Glomerular visceral epithelial cell (primary cell): ENCODE data around the gene XPO6.
"Not testable (repeated sequence)": the region's sequence is repeated elsewhere in the genome, so short reads cannot be mapped to it uniquely, and the experiment has no call there.

Experiments used
- DNase-seq: peaks from one replicate; pipeline ENCODE4 v3.0.0-alpha.2; 2016; ENCODE audit errors: extremely low spot score

XPO6 gene

DNA sequence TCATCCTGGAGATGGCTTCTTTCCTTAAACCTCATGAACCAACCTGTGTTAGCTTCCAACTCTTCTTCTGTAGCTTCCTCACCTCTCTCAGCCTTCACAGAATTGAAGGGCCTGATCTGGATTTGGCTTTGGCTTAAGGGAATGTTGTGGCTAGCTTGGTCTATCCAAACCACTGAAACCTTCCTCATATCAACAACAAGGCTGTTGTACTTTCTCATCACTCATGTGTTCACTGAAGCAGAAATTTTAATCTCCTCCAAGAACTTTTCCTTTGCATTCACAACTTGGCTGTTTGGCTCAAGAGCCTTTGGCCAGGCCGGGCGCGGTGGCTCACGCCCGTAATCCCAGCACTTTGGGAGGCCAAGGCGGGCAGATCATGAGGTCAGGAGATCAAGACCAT, 95.9 kb downstream of the XPO6 start:
- DNase-seq = not testable (repeated sequence)

DNA sequence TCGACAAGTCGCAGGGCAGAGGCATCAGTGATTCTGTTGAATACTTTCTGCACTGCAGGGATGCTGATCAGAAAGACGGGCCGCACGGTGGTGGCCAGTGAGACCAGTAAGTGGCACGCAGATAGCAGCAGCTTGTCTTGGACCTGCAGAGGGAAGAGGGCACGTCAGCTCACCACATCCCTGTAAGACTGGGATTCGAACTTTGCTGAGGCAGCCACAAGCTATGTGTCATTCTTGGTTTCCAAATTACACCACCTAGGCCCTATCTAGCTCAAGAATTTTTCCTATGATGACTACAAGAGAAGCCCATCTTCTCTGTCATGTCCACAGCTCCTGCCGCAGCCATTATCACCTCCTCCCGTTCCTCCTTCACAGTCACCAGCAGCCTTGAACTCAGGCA, 98.9 kb downstream of the XPO6 start:
- no peak for DNase-seq

DNA sequence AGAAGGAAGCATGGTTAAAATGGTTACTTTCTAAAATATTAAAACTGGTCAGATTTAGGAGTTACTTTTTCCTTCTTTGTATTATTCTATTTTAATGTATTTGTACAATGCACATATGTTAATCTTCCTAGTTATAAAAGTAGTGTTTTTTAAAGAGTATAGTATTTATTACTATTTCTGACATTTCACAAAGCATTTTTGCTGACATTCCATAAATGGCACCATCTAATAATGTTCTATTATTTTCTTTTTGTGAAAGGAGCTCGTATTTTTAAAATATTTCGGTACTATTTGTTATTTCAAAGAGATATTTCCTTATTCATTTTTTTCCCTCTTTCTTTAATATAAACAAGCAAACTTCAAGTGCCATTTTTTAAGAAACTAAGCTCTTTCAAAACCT, 100.8 kb downstream of the XPO6 start:
- DNase-seq = no peak

DNA sequence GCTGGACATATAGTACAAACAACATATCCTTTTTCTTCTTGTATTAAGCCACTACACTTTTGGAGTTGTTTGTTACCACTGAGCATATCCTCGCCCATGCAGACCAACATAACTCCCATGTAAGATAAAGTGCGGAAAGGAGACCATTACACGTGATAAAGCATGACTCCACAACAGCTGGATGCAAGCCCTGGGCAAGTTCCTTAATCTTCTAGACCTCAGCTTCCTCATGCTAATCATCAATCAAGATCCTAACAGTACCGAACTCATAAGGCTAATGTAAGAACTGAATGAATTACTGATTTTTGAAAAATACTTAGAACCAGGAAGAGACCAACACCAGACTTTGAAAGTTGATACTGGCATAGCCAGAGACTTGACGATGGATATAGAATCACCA, 101.3 kb downstream of the XPO6 start:
- no peak for DNase-seq

DNA sequence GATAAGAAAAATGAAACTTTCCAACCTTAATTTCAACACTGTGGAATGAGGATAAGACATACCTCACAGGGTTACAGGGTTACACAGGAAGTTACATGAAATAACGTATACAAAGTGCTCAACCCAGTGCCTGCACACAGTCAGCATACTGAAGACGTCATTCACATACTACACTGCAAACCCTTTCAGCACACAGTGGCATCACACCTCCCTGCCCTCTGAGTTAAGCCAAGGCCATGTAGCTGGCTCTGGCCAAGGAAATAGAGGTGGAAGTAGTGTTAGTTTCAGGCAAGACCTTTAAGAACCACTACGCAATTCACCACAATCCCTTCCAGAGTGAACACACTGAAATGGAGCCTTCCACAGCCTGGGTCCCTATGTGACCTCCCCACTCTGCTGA, 101.7 kb downstream of the XPO6 start:
- no peak for DNase-seq

DNA sequence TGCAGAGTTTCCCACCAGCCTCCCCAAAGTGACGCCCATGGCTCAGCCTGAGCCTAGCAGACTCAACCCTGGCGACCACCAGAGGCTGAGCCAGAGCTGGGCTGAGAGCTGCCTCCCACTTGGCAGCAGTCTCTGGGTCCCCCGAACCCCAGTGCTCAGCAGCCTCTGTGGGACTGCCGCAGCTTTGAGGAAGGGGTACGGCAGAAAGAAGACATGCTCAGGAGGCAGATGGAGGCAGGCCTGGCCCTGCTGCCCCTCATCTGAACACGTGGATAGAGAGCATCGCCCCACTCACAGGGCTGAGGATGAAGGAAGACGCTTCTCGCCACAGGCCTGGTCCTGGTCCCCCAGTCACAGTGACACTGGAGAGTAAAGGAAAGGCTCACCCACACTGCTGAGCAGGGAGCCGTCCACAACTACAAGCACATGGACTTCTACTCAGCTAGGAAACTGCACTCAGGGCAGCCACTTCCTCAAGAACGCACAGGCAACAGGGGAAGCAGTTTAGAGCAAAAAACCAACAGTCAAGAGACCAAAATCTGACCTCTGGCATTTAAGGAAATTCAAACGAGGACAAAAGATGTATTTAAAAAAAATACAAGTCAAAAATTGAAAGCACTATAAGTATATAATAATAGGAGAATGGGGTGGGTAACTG, 103.0 kb downstream of the XPO6 start:
- DNase-seq = no peak

DNA sequence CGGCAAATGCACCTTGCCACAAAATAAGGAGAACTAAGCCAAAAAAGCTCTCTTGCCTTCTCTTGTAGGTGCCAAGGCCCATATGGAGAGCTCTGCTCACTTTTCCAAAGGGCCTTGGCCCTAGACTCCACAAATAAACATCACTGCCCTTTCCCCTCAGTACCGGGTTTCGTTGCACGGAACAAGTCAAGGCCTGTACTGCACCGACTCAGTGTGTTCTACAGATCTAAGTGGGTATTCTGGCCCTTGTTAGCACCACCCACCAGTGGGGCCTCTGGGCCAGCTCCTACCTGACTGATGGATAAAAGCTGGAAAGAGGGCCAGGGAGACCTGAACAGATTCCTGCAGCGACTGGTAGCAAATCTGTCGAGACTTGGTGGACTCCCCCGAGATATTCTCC, 104.5 kb downstream of the XPO6 start:
- no peak for DNase-seq

DNA sequence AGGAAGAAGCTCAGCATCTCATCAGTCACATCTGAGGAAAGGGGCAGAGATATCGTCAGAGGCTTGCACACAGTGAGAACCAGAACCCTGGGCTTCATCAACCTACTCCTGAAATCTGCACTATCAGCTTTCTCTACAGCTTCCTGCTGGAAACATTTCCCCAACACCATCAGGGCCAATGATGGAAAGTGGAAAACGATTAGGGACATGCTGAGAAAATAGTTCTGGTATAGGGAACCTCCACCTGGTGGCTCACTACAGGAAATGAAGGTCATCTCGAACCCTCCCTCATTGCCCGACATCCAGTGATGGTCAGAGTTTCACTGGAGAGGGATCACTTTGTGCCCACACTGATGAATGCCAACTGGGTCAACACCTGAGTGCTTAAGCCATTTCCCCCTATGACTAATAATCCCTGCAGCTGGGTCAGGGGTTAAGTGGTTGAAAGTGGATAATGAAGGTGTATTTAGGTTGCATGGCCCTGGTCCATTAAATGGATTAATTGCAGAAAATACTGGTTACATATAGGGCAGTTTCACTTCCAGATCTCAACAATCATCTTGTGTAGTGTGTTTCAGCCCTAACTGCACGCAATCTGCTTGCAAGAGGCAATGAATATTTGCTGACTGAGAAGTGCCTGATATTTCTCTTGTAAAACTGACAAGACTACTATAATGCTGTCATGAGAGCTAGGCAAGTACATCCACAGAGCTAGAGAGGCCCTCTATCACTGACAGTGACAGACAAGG, 105.1 kb downstream of the XPO6 start:
- no peak for DNase-seq

DNA sequence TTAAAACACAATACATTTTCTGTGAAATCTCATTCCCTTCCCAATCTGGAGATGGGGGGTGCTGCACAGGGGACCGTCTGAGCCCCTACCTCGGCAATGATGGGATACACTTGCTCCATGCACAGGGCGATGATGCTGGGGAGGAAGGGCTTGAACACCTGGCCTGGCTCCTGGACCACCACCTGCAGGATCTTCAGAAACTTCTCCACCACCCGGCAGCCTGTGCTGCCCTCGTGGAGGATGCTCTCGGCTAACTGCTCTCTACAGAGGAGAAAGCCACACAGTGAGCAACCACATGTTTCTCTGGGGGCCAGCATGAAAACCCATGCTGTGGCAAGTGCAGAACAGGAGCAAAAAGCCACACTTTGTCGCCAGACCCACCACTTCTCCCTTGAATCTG, 105.8 kb downstream of the XPO6 start:
- DNase-seq = no peak

DNA sequence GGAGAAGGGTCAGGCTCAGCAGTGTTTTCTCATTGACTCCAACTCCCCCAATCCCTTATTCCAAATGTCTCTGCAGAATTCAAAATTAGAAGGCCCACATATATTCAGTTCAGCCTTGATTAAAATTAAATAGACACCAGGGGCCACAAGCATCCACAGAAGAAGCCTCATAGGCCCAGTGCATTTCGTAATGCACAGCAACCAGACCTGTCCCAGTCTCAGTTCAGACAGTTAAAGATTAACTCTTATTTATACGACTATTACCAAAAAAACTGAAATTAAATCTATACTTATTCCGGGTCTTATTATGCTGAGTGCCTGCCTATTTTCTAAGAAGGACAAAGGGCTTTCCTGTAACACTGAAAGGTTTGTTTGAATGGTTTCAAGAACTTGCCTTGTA, 106.5 kb downstream of the XPO6 start:
- DNase-seq = no peak

DNA sequence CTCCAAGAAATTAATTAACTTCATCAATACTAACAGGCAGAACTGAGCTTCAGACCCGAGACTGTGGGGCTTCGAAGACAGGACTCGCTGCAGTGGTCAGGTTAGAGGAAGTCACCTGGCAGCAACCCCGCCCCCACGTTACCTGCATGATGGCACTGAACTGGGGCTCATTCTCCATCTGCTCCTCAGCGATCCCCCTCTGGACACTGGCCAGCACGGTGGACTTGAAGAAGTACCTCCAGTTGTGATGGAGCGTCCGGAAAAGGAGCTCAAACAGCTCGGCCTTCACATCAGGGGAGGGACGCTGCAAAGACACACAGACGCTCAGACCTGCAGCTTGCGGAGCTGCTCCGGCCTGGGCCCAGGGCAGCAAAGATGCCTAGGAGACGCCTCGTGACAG, 107.4 kb downstream of the XPO6 start:
- DNase-seq = no peak

DNA sequence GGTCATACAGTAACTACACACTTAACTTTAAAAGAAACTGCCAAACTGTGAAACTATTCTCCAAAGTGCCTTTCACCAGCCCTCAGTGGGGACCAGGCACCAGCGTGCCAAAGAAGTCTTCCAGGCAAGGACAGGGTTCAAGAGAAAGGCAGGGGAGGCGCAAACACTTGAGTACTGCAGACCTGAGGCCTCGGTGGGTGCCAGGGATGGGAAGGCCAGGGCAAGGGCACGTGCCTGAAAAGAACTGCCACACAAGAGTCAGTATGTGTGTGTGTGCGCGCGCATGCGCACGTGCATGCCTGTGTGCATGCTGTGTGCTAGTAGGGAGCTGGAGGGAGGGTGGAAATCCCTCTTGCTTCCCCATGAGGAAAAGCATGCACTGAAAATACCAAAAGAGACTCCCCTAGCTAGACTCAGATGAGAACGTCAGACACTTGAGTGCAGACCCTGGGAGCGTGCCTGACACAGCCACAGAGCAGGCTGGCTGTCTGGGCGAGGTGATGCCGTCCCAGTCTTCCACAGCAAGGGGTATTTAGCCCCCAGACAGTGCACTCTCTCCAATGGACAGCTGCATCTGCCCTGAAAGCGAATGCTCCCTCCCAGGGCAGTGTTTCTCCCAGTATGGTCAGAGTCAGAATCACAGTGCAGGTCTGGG, 108.1 kb downstream of the XPO6 start:
- DNase-seq = no peak

DNA sequence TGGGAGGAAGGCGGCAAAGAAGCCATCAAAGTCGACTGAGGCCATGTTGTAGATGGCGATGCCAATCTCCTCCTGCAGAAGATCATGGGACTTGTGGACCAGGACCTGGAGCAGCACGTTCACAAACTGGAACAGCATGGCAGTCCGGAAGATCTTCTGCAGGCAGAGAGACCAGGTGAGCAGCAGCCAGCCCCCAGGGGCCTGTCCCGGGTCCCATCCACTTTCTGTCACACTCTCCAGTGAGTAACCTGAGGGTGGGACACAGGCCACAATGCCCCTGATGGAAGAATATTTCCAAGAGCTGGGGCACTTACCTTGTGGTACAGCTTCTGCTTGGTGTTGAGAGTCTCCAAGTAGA, 110.3 kb downstream of the XPO6 start:
- no peak for DNase-seq

DNA sequence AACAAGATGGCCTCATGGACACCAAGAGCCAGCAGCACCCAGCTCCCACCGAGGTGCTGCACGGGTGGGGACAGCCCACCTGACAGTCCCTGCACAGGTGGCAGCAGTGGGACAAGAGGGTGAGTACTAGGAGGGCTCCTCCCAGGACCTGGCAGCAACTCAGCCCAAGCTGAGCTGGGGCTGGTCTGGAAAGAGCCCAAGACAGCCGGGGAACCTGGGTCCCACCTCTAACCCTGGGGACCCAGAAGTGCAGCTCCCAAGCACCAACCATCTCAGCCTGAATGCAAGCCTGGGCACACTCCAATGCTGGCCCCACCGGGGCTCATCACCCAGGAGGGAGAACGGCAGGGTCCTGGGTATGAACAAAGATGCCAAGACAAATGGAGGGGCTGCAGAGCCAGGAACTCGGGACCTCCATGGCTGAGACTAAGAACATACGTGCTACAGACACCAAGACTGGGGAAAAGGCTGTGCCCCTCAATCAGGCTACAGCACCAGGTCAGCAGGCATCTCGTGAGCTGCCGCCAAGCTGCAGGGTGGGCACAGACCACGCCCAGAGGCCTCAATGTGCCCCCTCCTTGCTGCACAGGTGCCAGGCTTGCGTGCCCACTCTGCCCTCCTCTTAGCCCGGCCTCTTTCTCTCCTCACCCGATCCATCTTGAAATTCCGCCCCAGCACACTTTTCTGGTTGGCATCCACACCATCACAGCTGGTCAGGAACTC, 110.8 kb downstream of the XPO6 start:
- DNase-seq = no peak

DNA sequence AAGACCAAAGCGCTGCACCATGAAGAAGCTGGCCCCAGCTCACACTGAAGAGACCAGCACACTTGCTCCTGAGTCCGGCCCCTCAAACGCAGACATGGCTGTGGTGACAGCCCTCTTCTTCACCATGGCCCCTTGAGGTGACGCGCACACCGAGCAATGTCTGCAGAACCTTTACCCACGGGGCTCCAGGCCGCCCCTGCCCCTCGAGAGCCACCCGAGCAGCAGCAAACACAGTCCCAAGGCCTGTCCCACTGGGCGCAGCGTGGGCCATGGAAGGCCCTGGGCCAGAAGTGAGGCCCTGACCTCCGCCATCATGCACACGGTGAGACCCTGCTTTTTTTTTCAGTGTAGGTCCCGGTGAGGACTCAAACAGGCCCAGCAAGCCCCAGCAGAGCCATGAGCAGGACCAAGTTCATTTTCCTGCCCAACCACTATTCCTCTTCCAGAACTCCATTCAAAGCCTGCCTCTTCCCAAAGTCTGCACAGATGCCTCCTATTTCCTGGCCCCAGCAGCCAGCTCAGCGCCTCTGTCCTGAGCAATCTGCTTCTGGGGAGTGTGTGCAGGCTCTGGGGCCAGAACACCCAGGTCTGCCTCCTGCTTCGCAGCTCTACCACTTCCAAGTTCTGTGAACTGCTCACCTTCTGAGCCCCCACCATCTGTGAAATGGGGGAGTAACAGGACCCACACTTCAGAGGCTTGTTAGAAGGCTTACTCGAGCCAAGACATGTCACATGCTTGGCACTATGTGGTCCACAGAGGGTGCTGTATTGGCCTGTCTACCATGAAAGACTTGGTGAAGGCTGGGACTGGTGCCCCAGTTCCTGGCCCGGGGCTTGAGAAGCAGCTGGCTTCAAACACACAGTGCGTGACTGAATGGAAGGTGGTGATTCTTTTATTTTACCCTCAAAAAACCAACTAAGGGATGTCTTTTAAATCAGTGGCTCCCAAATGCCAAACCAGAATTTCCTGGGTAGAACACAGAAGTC, 112.5 kb downstream of the XPO6 start:
- DNase-seq = no peak

DNA sequence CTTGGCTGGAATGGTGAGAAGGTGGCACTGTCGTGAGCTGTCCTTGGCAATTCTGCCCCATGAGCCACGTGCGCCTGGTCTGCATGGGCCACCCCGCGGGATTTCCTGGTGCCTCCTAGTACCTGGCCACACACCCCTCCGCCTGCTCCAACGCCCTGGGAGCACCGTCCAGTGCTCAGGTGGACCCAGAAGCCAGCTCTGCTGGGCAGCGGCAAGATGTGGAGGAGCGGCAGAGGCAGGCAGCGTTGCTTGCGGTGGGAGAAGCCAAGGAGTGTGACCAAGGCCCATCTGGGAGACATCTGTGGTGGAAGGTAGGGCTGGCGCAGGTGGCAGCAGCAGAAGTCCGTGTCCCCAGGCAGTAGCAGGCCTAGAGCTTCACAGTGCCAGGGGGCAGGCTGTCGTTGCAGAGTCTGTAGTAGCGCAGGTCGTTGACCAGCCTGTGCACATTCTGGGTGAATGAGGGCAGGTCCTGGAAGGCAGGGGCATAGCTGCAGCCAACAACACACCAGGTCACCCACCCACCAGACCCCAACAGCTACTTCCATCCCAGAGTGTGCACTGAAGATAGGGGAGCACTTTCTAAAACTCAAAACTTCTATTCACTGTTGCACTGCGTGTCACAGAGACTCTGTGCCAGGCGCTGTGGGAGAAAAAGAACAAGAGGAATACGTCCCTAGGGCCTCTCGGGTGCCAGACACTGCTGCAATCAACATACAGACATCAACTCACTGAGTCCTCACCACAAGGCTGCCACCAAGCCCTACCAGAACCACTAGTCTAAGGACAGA, 113.4 kb downstream of the XPO6 start:
- no peak for DNase-seq

DNA sequence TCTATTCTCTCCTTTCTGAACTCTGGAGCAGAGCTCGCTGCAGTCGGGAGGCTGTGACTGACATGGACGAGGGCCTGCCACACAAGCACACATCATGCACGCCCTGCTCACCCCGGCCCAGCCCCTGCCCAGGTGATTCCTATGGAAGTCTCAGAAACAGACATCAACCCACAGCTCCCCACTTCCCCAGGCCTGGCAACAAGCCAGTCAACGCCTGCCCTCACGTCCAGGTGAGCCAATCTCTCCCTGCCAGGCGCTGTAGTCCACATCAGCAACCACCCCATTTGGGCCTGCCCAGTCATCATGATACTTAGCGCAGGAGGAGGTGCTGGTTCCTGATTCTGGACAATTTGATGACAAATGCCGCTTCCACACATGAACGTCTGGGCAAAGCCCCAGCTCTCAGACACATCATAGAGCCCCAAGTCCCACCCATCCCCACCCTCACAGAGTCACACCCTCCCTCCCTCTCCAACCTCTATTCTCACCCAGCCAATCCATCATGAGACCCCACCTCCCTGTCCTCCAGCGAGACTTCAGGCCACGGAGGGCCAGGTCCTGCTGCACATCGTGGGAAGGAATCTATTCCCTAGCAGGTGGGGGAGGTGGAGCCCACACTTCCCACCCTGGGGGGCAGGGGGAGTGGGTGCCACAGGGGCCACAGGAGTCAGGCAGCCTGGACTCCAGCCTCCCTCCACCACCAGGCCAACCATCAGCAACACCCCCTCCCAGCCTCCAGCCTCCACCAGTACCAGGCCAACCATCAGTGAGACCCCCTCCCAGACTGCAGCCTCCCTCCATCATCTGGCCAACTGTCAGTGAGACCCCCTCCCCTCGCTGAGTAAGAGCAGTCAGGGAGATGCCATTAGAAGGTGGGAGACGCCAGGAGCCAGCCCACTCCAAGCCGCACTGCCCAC, 114.5 kb downstream of the XPO6 start:
- no peak for DNase-seq

DNA sequence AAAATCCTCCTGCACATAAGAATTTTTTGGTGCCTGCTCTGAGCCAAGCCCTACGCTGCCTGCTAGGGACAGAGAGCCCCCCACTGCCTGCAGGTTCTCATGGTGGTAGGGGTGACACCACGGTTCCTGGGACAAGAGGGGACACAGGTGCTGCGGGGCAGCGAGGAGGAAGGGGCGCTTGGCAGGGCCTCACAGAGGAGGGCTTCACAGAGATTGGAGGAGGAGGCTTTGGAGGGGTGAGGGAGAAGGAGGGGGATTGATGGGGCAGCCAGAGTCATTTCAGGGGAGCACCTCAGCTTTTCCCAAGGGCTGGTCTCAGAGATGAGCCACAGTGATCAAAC, 118.4 kb downstream of the XPO6 start:
- DNase-seq = no peak

DNA sequence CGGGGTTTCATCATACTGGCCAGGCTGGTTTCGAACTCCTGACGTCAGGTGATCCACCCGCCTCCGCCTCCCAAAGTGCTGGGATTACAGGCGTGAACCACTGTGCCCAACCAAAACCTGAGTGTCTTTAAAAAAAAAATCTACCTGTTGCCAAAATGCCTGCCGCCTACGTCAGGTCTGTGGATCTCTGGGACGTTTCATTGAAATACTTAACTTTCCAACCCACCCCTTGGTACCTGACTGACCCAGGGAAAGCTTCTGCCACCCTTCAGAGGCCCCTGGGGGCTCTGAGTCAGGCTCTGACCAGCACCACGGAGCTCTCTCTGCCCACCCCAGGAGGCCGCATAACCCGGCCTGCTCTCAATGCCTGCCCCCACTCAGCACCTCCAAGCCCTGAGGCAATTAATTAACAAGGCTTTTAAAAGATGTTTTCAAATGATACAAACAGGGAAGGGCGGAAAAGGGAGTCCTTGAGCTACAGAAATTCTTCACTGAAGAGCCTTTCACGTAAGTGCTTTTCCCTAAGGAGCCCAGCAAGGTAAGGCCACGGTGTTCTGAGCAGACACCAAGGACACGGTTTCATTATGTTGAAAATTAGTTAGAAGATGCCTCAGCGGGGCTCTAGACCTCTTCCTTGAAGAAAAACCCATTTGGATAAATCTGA, 118.9 kb downstream of the XPO6 start:
- no peak for DNase-seq
